ENCODE results near the gene TTC34.

TTC34 gene

DNA sequence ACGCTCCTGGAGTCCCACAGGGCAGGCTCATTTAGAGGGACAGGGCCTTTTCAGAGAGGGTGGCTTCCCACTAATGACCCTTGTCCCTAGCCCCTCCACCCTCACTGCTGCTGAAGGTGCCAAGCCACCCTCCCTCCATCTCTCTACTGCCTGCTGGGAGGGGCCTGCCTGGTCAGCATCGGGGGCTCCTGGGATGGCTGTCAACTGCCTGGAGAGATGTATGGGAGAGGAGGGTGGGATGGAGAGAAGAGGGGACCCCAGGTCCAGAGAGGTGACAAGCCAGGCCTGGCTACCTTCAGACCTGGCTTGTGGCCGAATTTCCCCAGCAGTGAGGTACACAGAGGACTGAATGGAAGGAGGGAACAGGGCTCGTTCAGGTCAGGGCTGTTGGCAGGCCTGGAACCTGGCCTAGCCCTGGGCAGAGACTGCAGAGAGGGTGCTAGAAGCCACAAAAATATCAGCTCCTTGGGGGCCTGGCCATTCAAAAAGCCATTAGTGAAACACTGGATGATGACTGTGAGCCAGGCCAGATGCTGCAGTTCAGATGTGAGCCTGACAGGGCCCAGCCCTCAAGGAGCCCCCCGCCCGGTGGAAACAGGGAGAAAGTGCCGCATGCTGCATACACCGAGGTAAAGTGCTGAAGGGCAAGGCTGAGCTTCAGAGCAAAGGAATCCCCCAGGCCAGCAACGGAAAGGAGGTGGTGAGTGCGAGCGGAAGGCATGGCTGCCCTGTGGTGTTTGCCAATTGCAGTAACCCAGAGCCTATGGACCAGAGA lies 188.7 kb downstream of the TTC34 start:
- Histone ChIP-seq H3K36me3 (ENCODE audit: insufficient read depth, low read length) (no peaks in the 10 kb centered on the region), H3K9ac (ENCODE audit: low read length) (no peak overlapping the region), H3K79me2 (ENCODE audit: insufficient read depth, low read length) (no peaks in the 10 kb centered on the region), H3K4me1 (ENCODE audit: insufficient read depth, low read length, severe bottlenecking) (no peaks in the 10 kb centered on the region), H4K20me1 (ENCODE audit: insufficient read depth, low read length) (no peaks in the 10 kb centered on the region), H3K27me3 (ENCODE audit: insufficient read depth, low read length) (peaks cover 9% of the 10 kb centered on the region), H3K4me3 (ENCODE audit: low read depth, low read length, poor library complexity, severe bottlenecking) (no peak overlapping the region), H3K4me2 (ENCODE audit: low read length) (no peak overlapping the region), H3K27ac (ENCODE audit: low read depth, low read length, poor library complexity, severe bottlenecking) (no peak overlapping the region), H3K9me2 (ENCODE audit: low read depth, low read length) (no peaks in the 10 kb centered on the region), H3F3A (ENCODE audit: insufficient read depth, low read length) (no peaks in the 10 kb centered on the region), H3K9me3 (ENCODE audit: low read length) (no peaks in the 10 kb centered on the region), H2AFZ (ENCODE audit: low read length) (no peak overlapping the region)
- TF ChIP-seq, protein P1, sequence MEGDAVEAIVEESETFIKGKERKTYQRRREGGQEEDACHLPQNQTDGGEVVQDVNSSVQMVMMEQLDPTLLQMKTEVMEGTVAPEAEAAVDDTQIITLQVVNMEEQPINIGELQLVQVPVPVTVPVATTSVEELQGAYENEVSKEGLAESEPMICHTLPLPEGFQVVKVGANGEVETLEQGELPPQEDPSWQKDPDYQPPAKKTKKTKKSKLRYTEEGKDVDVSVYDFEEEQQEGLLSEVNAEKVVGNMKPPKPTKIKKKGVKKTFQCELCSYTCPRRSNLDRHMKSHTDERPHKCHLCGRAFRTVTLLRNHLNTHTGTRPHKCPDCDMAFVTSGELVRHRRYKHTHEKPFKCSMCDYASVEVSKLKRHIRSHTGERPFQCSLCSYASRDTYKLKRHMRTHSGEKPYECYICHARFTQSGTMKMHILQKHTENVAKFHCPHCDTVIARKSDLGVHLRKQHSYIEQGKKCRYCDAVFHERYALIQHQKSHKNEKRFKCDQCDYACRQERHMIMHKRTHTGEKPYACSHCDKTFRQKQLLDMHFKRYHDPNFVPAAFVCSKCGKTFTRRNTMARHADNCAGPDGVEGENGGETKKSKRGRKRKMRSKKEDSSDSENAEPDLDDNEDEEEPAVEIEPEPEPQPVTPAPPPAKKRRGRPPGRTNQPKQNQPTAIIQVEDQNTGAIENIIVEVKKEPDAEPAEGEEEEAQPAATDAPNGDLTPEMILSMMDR (IDR thresholded peaks at IDR 0.05; ENCODE audit: low read length) = no peak
- no peak for TF ChIP-seq EZH2 (IDR thresholded peaks at IDR 0.05; ENCODE audit: borderline replicate concordance, low read length)

- Histone ChIP-seq H3K9me3 (ENCODE audit: low read length) (no peaks in the 10 kb centered on the region), H3K9ac (ENCODE audit: low read length) (no peak overlapping the region), H3K36me3 (ENCODE audit: insufficient read depth, low read length) (no peaks in the 10 kb centered on the region), H4K20me1 (ENCODE audit: insufficient read depth, low read length) (no peaks in the 10 kb centered on the region), H3K4me3 (ENCODE audit: low read depth, low read length, poor library complexity, severe bottlenecking) (no peak overlapping the region), H3F3A (ENCODE audit: insufficient read depth, low read length) (no peaks in the 10 kb centered on the region), H3K4me1 (ENCODE audit: insufficient read depth, low read length, severe bottlenecking) (no peaks in the 10 kb centered on the region), H3K9me2 (ENCODE audit: low read depth, low read length) (no peaks in the 10 kb centered on the region), H3K27me3 (ENCODE audit: insufficient read depth, low read length) (peaks cover 9% of the 10 kb centered on the region), H3K27ac (ENCODE audit: low read depth, low read length, poor library complexity, severe bottlenecking) (no peak overlapping the region), H3K4me2 (ENCODE audit: low read length) (no peak overlapping the region), H3K79me2 (ENCODE audit: insufficient read depth, low read length) (no peaks in the 10 kb centered on the region), H2AFZ (ENCODE audit: low read length) (no peak overlapping the region)
- TF ChIP-seq EZH2 (IDR thresholded peaks at IDR 0.05; ENCODE audit: borderline replicate concordance, low read length) = no peak
- TF ChIP-seq, protein P1 (IDR thresholded peaks at IDR 0.05; ENCODE audit: low read length) = no peak
Measured at GRCh38 chr1:2611621-2612437, 189.7 kb downstream of the TTC34 start.

GRCh38 chr1:2611031-2611501 lies 190.4 kb downstream of the TTC34 start:
- no peak overlapping the region for H3K4me2 ChIP-seq (ENCODE audit: low read length)
- no peak overlapping the region for H3K4me3 ChIP-seq (ENCODE audit: low read depth, low read length, poor library complexity, severe bottlenecking)
- no peak overlapping the region for H3K9ac ChIP-seq (ENCODE audit: low read length)
- H3K4me1 ChIP-seq (ENCODE audit: insufficient read depth, low read length, severe bottlenecking) = no peaks in the 10 kb centered on the region
- no peak overlapping the region for H2AFZ ChIP-seq (ENCODE audit: low read length)
- H3K79me2 ChIP-seq (ENCODE audit: insufficient read depth, low read length) = no peaks in the 10 kb centered on the region
- no peak for TF ChIP-seq EZH2 (IDR thresholded peaks at IDR 0.05; ENCODE audit: borderline replicate concordance, low read length)
- TF ChIP-seq, protein P1 (IDR thresholded peaks at IDR 0.05; ENCODE audit: low read length) = no peak
- H3K9me2 ChIP-seq (ENCODE audit: low read depth, low read length) = no peaks in the 10 kb centered on the region
- no peaks in the 10 kb centered on the region for H3F3A ChIP-seq (ENCODE audit: insufficient read depth, low read length)
- H3K27me3 ChIP-seq (ENCODE audit: insufficient read depth, low read length) = peaks cover 9% of the 10 kb centered on the region
- no peaks in the 10 kb centered on the region for H4K20me1 ChIP-seq (ENCODE audit: insufficient read depth, low read length)
- no peak overlapping the region for H3K27ac ChIP-seq (ENCODE audit: low read depth, low read length, poor library complexity, severe bottlenecking)
- no peaks in the 10 kb centered on the region for H3K9me3 ChIP-seq (ENCODE audit: low read length)
- no peaks in the 10 kb centered on the region for H3K36me3 ChIP-seq (ENCODE audit: insufficient read depth, low read length)
